HL-60 (cell line): ENCODE data around the gene SIL1.

Source experiments
- DNase-seq, 2 experiments: peaks; one replicate each; pipeline ENCODE4 v3.0.0-alpha.2; 2010 to 2020; ENCODE audit warnings: low read depth in 1 of 2, low spot score in 1 of 2
- H3K27ac ChIP-seq: fragments of 250-450 bp; sonication (Bioruptor Pico); replicated peaks from 2 replicates; pipeline ENCODE4 v1.5.1; 2020; ENCODE audit warnings: mild to moderate bottlenecking, moderate library complexity
- H3K27me3 ChIP-seq: fragments of 250-450 bp; sonication (Bioruptor Pico); 2 replicates; pipeline ENCODE4 v1.5.1; 2021; ENCODE audit warnings: mild to moderate bottlenecking, moderate library complexity; ENCODE audit not compliant: insufficient read depth, poor library complexity, severe bottlenecking
- H3K4me3 ChIP-seq: replicated peaks from 2 replicates; pipeline ENCODE4 v1.5.1; 2011; ENCODE audit warnings: mild to moderate bottlenecking, control low read depth, low read length; ENCODE audit not compliant: insufficient read depth
- CTCF ChIP-seq: IDR thresholded peaks from one replicate; pipeline ENCODE4 v1.5.1; 2011; ENCODE audit warnings: low read length, control low read depth, inconsistent platforms; ENCODE audit not compliant: insufficient read depth
- GABPA ChIP-seq: IDR thresholded peaks from 2 replicates; pipeline ENCODE4 v1.6.1; 2012; ENCODE audit warnings: low read depth
- POLR2AphosphoS5 ChIP-seq: IDR thresholded peaks from 2 replicates; pipeline ENCODE4 v1.6.1; 2012; ENCODE audit warnings: low read depth
- REST ChIP-seq: IDR thresholded peaks from 2 replicates; pipeline ENCODE4 v1.6.1; 2012; ENCODE audit warnings: low read depth; ENCODE audit not compliant: insufficient replicate concordance
- SPI1 ChIP-seq: IDR thresholded peaks from 2 replicates; pipeline ENCODE4 v1.6.1; 2012; ENCODE audit warnings: low read depth, mild to moderate bottlenecking, borderline replicate concordance

The SIL1 gene

DNA sequence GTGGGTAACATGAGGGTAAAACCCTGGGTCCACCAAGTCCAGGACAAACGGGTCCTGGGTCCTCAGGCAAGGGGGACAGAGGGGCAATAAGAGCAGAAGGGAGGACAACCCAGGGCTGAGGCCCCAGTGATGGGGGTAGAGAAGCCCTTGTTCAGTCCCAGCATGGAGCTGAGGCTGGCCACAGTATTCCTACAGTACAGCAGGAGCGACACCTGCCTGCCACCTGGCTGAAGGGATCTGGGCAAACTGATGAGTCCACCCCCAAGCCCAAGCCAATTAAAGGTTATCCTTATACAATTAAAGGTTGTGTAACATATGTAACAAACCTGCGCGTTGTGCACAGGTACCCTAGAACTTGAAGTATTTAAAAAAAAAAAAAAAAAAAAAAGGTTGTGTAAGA lies 225.3 kb downstream of the SIL1 start:
- Histone ChIP-seq H3K27ac (no peak overlapping the region), H3K27me3 (no peaks in the 10 kb centered on the region), H3K4me3 (no peak overlapping the region)
- no peak for TF ChIP-seq POLR2AphosphoS5
- TF ChIP-seq GABPA, result no peak
- no peak for TF ChIP-seq REST
- no peak for TF ChIP-seq CTCF
- TF ChIP-seq SPI1, result no peak
- DNase-seq, result no peak

- no peak overlapping the region for H3K27ac ChIP-seq
- DNase-seq, result no peak
- H3K4me3 ChIP-seq, result no peak overlapping the region
- H3K27me3 ChIP-seq, result no peaks in the 10 kb centered on the region
- TF ChIP-seq REST (no peak), CTCF (no peak), SPI1 (no peak), GABPA (no peak), POLR2AphosphoS5 (no peak)
These were observed 225.9 kb downstream of the SIL1 start for GRCh38 chr5:138972230-138972629.

GRCh38 chr5:138969323-138970002 lies 228.7 kb downstream of the SIL1 start:
- Histone ChIP-seq H3K27ac (no peak overlapping the region), H3K4me3 (no peak overlapping the region), H3K27me3 (no peaks in the 10 kb centered on the region)
- no peak for TF ChIP-seq GABPA
- TF ChIP-seq POLR2AphosphoS5, result no peak
- no peak for TF ChIP-seq REST
- no peak for TF ChIP-seq SPI1
- TF ChIP-seq CTCF, result no peak
- no peak for DNase-seq
